ENCODE results near the gene MTUS2. TPM values are rescaled to one million over a fixed set of nuclear protein-coding genes. Genes with fewer than 3 reads are reported as not detected.

The MTUS2 gene
- total and polyA plus RNA-seq, 4 donors = under 0.01 to 0.70 (median 0.15) TPM

GRCh38 chr13:29489650-29490560 is 669.8 kb downstream of the MTUS2 start:
- Histone ChIP-seq H3K36me3 (ENCODE audit: control insufficient read depth in 4 of 4, insufficient read depth in 3 of 4, low read depth in 1 of 4, low read length in 3 of 4) (no peaks in the 10 kb centered on the region), H3K27me3 (ENCODE audit: control insufficient read depth in 4 of 4, insufficient read depth in 4 of 4, low read length in 3 of 4) (no peaks in the 10 kb centered on the region), H3K9me3 (ENCODE audit: control insufficient read depth in 4 of 4, low read length in 3 of 4) (no peaks in the 10 kb centered on the region), H3K9ac (ENCODE audit: low read depth in 1 of 2, low read length in 2 of 2) (no peak overlapping the region), H3K4me3 (ENCODE audit: low read depth in 1 of 3, low read length in 3 of 3) (no peak overlapping the region), H3K4me1 (ENCODE audit: control insufficient read depth in 4 of 4, insufficient read depth in 4 of 4, low read length in 3 of 4) (no peaks in the 10 kb centered on the region), H3K27ac (ENCODE audit: low read depth in 1 of 2, low read length in 2 of 2) (no peak overlapping the region)
- no peak for DNase-seq (ENCODE audit: low spot score)
- 83% methylated on average over 14 of the region's 14 CpGs for WGBS
- no peak for TF ChIP-seq MAX (IDR thresholded peaks at IDR 0.05)
- TF ChIP-seq YY1 (IDR thresholded peaks at IDR 0.05) = no peak
- no peak for TF ChIP-seq EGR1 (IDR thresholded peaks at IDR 0.05; ENCODE audit: low read depth in 2 of 2)
- no peak for TF ChIP-seq JUND (IDR thresholded peaks at IDR 0.05)
- no peak for TF ChIP-seq REST (IDR thresholded peaks at IDR 0.05)
- TF ChIP-seq NR2F2 (IDR thresholded peaks at IDR 0.05) = no peak
- TF ChIP-seq RXRA (IDR thresholded peaks at IDR 0.05) = no peak
- TF ChIP-seq CTCF (IDR thresholded peaks at IDR 0.05; ENCODE audit: low read depth, low read length, missing input control) = no peak
- TF ChIP-seq GABPA (IDR thresholded peaks at IDR 0.05 in 1 of 2, conservative IDR thresholded peaks at IDR 0.05 in 1 of 2) = no peak
- no peak for TF ChIP-seq FOXA1 (IDR thresholded peaks at IDR 0.05)
- TF ChIP-seq HNF4G (IDR thresholded peaks at IDR 0.05) = no peak
- no peak for TF ChIP-seq FOXA2 (IDR thresholded peaks at IDR 0.05)
- no peak for TF ChIP-seq ATF3 (IDR thresholded peaks at IDR 0.05)
- TF ChIP-seq SP1 (IDR thresholded peaks at IDR 0.05) = no peak
- no peak for TF ChIP-seq RAD21 (IDR thresholded peaks at IDR 0.05)
- no peak for TF ChIP-seq TAF1 (conservative IDR thresholded peaks at IDR 0.05)

GRCh38 chr13:29490561-29490885 is 670.4 kb downstream of the MTUS2 start:
- DNase-seq (ENCODE audit: low spot score) = no peak
- H3K9me3 ChIP-seq (ENCODE audit: control insufficient read depth in 4 of 4, low read length in 3 of 4) = no peaks in the 10 kb centered on the region
- 91% methylated on average over 9 of the region's 9 CpGs for WGBS
- no peaks in the 10 kb centered on the region for H3K27me3 ChIP-seq (ENCODE audit: control insufficient read depth in 4 of 4, insufficient read depth in 4 of 4, low read length in 3 of 4)
- H3K4me3 ChIP-seq (ENCODE audit: low read depth in 1 of 3, low read length in 3 of 3) = no peak overlapping the region
- H3K27ac ChIP-seq (ENCODE audit: low read depth in 1 of 2, low read length in 2 of 2) = no peak overlapping the region
- H3K36me3 ChIP-seq (ENCODE audit: control insufficient read depth in 4 of 4, insufficient read depth in 3 of 4, low read depth in 1 of 4, low read length in 3 of 4) = no peaks in the 10 kb centered on the region
- H3K9ac ChIP-seq (ENCODE audit: low read depth in 1 of 2, low read length in 2 of 2) = no peak overlapping the region
- TF ChIP-seq FOXA2 (IDR thresholded peaks at IDR 0.05) (no peak), SP1 (IDR thresholded peaks at IDR 0.05) (no peak), MAX (IDR thresholded peaks at IDR 0.05) (no peak), CTCF (IDR thresholded peaks at IDR 0.05; ENCODE audit: low read depth, low read length, missing input control) (no peak)
- no peaks in the 10 kb centered on the region for H3K4me1 ChIP-seq (ENCODE audit: control insufficient read depth in 4 of 4, insufficient read depth in 4 of 4, low read length in 3 of 4)
